ENCODE results near the gene SSBP2. TPM values are rescaled to one million over a fixed set of nuclear protein-coding genes. Genes with fewer than 3 reads are reported as not detected.
"Not testable (repeated sequence)": the region's sequence is repeated elsewhere in the genome, so short reads cannot be mapped to it uniquely, and the experiment has no call there.

Gene SSBP2
- total RNA-seq, 1 experiment from 2014 or later: 4.7 TPM

- DNase-seq (ENCODE audit: low spot score): no peak
Observed at GRCh38 chr5:81533629-81534405, 217.1 kb downstream of the SSBP2 start.

GRCh38 chr5:81530919-81531318, 220.0 kb downstream of the SSBP2 start:
- DNase-seq (ENCODE audit: low spot score): no peak

- no peak for DNase-seq (ENCODE audit: low spot score)
Observed at GRCh38 chr5:81525690-81526089, 225.2 kb downstream of the SSBP2 start.

- DNase-seq (ENCODE audit: low spot score): no peak
Observed at GRCh38 chr5:81524015-81524414, 226.9 kb downstream of the SSBP2 start.

- DNase-seq (ENCODE audit: low spot score): no peak
Observed at GRCh38 chr5:81522571-81522970, 228.3 kb downstream of the SSBP2 start.

- no peak for DNase-seq (ENCODE audit: low spot score)
Observed at GRCh38 chr5:81520769-81521168, 230.1 kb downstream of the SSBP2 start.

GRCh38 chr5:81519217-81519905, 231.5 kb downstream of the SSBP2 start:
- no peak for DNase-seq (ENCODE audit: low spot score)

GRCh38 chr5:81517462-81517861, 233.4 kb downstream of the SSBP2 start:
- DNase-seq (ENCODE audit: low spot score): no peak

- no peak for DNase-seq (ENCODE audit: low spot score)
Observed at GRCh38 chr5:81516091-81516490, 234.8 kb downstream of the SSBP2 start.

GRCh38 chr5:81513982-81514381, 236.9 kb downstream of the SSBP2 start:
- DNase-seq (ENCODE audit: low spot score): peak; percentile 43

GRCh38 chr5:81513473-81513872, 237.4 kb downstream of the SSBP2 start:
- DNase-seq (ENCODE audit: low spot score): peak; percentile 5

- peak; percentile 77 for DNase-seq (ENCODE audit: low spot score)
Observed at GRCh38 chr5:81506900-81507588, 243.9 kb downstream of the SSBP2 start.

- no peak for DNase-seq (ENCODE audit: low spot score)
Observed at GRCh38 chr5:81506378-81506777, 244.5 kb downstream of the SSBP2 start.

GRCh38 chr5:81505672-81506071, 245.2 kb downstream of the SSBP2 start:
- DNase-seq (ENCODE audit: low spot score): no peak

GRCh38 chr5:81503602-81504001, 247.3 kb downstream of the SSBP2 start:
- not testable (repeated sequence) for DNase-seq (ENCODE audit: low spot score)

- no peak for DNase-seq (ENCODE audit: low spot score)
Observed at GRCh38 chr5:81495286-81495685, 255.6 kb downstream of the SSBP2 start.

GRCh38 chr5:81488862-81489261, 262.0 kb downstream of the SSBP2 start:
- no peak for DNase-seq (ENCODE audit: low spot score)

- no peak for DNase-seq (ENCODE audit: low spot score)
Observed at GRCh38 chr5:81486711-81487110, 264.2 kb downstream of the SSBP2 start.

GRCh38 chr5:81482595-81482994, 268.3 kb downstream of the SSBP2 start:
- no peak for DNase-seq (ENCODE audit: low spot score)

- not testable (repeated sequence) for DNase-seq (ENCODE audit: low spot score)
Observed at GRCh38 chr5:81473395-81473794, 277.5 kb downstream of the SSBP2 start.

- DNase-seq (ENCODE audit: low spot score): no peak
Observed at GRCh38 chr5:81469676-81470075, 281.2 kb downstream of the SSBP2 start.

GRCh38 chr5:81450940-81451339, 300.0 kb downstream of the SSBP2 start:
- no peak for DNase-seq (ENCODE audit: low spot score)
